Measurements from ENCODE around the gene ITGA5. TPM values are rescaled to one million over a fixed set of nuclear protein-coding genes. Genes with fewer than 3 reads are reported as not detected.
"Not testable (repeated sequence)": the region's sequence is repeated elsewhere in the genome, so short reads cannot be mapped to it uniquely, and the experiment has no call there.

Gene ITGA5
- total and polyA plus RNA-seq, 10 donors: 7.0 to 44.9 (median 28.2) TPM

DNA sequence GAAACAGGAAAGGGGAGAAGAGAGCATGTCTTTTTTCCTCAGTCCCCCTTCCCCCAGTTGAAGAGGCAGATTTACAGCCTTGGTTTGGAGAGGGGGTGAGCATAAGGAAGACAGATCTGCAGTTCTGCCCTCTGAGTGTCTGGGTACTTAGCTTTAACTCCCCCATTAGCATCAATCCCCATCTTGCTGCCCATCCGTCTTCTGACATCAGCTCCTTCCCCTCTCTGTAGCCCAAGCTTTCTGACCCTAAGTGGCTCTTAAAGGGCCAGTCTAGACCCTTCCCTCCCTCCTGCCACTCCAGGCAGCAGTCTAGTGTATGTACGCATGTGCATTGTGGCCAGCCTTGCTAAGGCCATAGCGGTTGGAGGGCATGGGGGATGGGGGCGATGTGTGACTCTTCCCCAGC is 62.1 kb downstream of the ITGA5 start:
- Histone ChIP-seq H3K36me3 (peaks cover 0 to 32% (median 0%) of the 10 kb centered on the region in 6 donors), H3K27ac (peak overlapping the region in 1 of 8 donors; percentile 4), H3K4me1 (peaks cover 7 to 58% (median 25%) of the 10 kb centered on the region in 6 donors), H3K4me3 (no peak overlapping the region), H3K9me3 (no peaks in the 10 kb centered on the region), H3K27me3 (replicated peaks in 1 of 7) (no peaks in the 10 kb centered on the region)
- TF ChIP-seq POLR2AphosphoS5 (IDR thresholded peaks at IDR 0.05) (no peak), POLR2A (IDR thresholded peaks at IDR 0.05) (no peak), CTCF (IDR thresholded peaks at IDR 0.05 in 8 of 11, conservative IDR thresholded peaks at IDR 0.05 in 3 of 11) (no peak)
- intact Hi-C loops (cut with DNase I; ENCODE audit: low total_unique reads): no loop called here
- DNase-seq: no peak
- 80 to 93% (median 90%) methylated on average over 4 of the region's 4 CpGs for WGBS, 5 donors

GRCh38 chr12:54356228-54356627 is 62.8 kb downstream of the ITGA5 start:
- TF ChIP-seq POLR2A (IDR thresholded peaks at IDR 0.05) (no peak), POLR2AphosphoS5 (IDR thresholded peaks at IDR 0.05) (no peak)
- intact Hi-C loops (cut with DNase I; ENCODE audit: low total_unique reads): no loop called here
- H3K9me3 ChIP-seq: no peaks in the 10 kb centered on the region
- no peak overlapping the region for H3K4me3 ChIP-seq
- WGBS, 5 donors: 84 to 99% (median 91%) methylated on average over 3 of the region's 3 CpGs
- DNase-seq: no peak
- no peak overlapping the region for H3K27ac ChIP-seq
- H3K27me3 ChIP-seq (replicated peaks in 1 of 7): no peaks in the 10 kb centered on the region
- peaks cover 0 to 39% (median 3%) of the 10 kb centered on the region in 6 donors for H3K36me3 ChIP-seq
- H3K4me1 ChIP-seq: peaks cover 7 to 58% (median 31%) of the 10 kb centered on the region in 6 donors

- TF ChIP-seq POLR2A (IDR thresholded peaks at IDR 0.05) (no peak), POLR2AphosphoS5 (IDR thresholded peaks at IDR 0.05) (no peak), CTCF (IDR thresholded peaks at IDR 0.05 in 8 of 11, conservative IDR thresholded peaks at IDR 0.05 in 3 of 11) (no peak)
- WGBS, 5 donors: 80 to 89% (median 88%) methylated on average over 6 of the region's 6 CpGs
- Histone ChIP-seq H3K27me3 (replicated peaks in 1 of 7) (no peaks in the 10 kb centered on the region), H3K27ac (no peak overlapping the region), H3K4me3 (no peak overlapping the region), H3K4me1 (peaks cover 7 to 51% (median 28%) of the 10 kb centered on the region in 6 donors), H3K9me3 (no peaks in the 10 kb centered on the region), H3K36me3 (peaks cover 0 to 49% (median 13%) of the 10 kb centered on the region in 6 donors)
- intact Hi-C loops (cut with DNase I; ENCODE audit: low total_unique reads): no loop called here
- DNase-seq: no peak
These were observed 63.8 kb downstream of the ITGA5 start for GRCh38 chr12:54355104-54355815.

DNA sequence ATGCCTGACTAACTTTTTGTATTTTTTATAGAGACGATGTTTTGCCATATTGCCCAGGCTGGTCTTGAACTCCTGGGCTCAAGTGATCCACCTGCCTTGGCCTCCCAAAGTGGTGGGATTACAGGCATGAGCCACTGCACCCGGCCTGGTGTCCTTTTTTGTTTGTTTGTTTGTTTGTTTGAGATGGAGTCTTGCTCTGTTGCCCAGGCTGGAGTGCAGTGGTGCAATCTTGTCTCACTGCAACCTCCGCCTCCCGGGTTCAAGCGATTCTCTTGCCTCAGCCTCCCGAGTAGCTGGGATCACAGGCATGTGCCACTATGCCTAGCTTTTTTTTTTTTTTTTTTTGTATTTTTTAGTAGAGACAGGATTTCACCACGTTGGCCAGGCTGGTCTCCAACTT is 64.8 kb downstream of the ITGA5 start:
- Histone ChIP-seq H3K4me1 (peaks cover 4 to 41% (median 21%) of the 10 kb centered on the region in 6 donors), H3K36me3 (peaks cover 0 to 59% (median 23%) of the 10 kb centered on the region in 6 donors)
- H3K27me3 ChIP-seq (replicated peaks in 1 of 7); intact Hi-C loops (cut with DNase I; ENCODE audit: low total_unique reads); H3K9me3 ChIP-seq; H3K4me3 ChIP-seq; DNase-seq; H3K27ac ChIP-seq: not testable (repeated sequence)
- WGBS, 5 donors: 81 to 94% (median 85%) methylated on average over 7 of the region's 7 CpGs

All from spleen (tissue), 11 donors.